NCI-H510A (cell line): ENCODE measurements around the gene SCARF2.
"Not testable (repeated sequence)": the region's sequence is repeated elsewhere in the genome, so short reads cannot be mapped to it uniquely, and the experiment has no call there.

ENCODE experiments used
- DNase-seq: peaks from one replicate; lab custom pipeline; 2025; lab: John Stamatoyannopoulos, UW

The SCARF2 gene

DNA sequence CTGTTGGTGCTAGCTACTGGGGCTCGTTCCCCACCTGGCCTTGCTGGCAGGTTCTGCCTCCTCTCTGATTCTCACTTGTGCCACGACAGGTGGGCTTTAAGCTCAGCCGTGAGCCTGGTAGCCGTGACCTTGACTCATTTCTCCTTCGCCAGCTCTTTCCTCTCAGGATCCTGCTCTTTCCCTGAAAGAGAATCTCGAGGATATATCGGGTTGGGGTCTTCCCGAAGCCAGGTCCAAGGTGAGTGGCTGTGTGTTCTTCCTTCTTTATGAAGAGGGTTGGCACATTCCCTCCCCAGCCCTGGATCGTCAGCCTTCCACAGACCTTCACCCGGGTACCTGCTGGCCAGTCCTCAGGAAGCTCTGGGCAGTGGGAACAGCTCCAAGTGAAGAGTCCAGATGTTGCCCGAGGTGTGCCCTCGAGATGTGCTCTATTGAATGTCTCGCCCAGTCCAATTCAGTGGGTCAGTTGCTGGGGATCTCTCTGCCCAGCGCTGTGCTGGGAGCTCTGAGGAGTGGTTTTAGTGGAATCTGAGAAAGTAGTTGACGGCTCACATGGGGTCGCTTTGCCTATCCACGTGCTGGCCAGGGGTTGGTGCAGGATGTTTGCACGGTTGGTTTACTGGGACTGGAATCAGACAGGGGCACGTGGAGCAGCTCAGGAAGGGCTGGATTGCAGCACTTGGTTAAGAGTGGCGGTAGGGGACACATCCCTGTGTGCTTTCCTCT is 42.3 kb downstream of the SCARF2 start:
- no peak for DNase-seq

GRCh38 chr22:20393705-20394476 is 43.7 kb downstream of the SCARF2 start, which contains the start of gene ZNF74:
ZNF74 (plus strand) TSS chr22:20394151; CDS start chr22:20394629, 478 bp downstream.
- peak; percentile 69 for DNase-seq

- no peak for DNase-seq
Observed at GRCh38 chr22:20392983-20393704, 44.5 kb downstream of the SCARF2 start.

- not testable (repeated sequence) for DNase-seq
Observed at GRCh38 chr22:20392365-20392881, 45.2 kb downstream of the SCARF2 start.

GRCh38 chr22:20391222-20391621 is 46.4 kb downstream of the SCARF2 start:
- no peak for DNase-seq

DNA sequence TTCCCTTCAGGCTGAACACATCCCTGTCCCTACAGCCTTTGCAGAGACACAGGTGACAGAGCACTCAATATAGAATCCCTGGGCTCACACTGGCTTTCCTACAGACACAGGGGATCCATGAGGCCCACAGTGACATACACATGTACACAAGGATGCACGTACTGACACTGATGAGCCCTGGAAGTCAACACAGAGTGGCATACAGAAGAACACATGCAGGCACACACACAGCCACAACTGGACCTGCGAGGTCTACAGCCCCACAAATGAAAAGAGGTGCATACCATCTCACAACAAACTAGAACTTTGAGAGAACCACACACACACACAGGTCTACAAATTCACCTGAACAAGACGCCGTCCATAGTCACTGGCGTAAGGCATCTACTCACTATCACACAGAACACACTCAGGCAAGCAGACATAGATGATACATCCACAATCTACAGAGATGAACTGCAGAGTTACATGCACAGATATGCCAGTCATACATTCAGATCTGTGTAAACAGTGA is 47.2 kb downstream of the SCARF2 start:
- DNase-seq, result no peak

- DNase-seq, result no peak
Observed at GRCh38 chr22:20389288-20389687, 48.3 kb downstream of the SCARF2 start.

DNA sequence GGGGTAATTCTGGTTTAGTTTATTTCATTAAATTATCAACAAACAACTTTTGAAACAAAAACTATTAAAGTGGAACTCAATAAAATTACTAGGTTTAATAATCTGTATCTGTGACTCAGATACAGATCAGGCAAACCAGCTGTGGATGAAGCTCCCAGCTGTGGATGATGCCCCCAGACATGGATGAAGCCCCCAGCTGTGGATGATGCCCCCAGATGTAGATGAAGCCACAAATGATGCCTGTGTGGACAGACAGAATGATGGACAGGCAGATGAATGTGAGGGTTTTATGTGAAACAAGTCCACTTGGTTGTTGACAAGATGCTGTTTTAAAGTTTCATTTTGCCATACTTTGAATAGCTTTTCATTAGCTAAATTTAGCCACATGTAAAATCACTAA is 49.4 kb downstream of the SCARF2 start:
- DNase-seq, result no peak

- DNase-seq, result no peak
Observed at GRCh38 chr22:20386972-20387371, 50.7 kb downstream of the SCARF2 start.

DNA sequence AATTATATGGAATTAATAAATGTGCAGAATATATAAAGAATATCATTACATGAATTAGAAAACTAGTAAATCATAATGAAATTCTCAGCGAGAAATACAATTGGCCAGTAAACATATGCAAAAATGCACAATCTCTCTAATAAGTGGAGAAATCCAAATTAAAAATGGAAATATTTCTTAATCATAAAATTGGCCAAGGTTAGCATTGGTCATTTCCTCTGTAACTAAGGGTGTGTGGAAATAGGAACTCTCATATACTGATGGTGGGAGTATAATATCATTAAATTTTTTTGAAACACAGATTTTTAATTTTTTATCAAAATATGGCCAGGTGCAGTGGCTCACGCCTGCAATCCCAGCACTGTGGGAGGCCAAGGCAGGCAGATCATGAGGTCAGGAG is 51.3 kb downstream of the SCARF2 start:
- DNase-seq, result no peak

DNA sequence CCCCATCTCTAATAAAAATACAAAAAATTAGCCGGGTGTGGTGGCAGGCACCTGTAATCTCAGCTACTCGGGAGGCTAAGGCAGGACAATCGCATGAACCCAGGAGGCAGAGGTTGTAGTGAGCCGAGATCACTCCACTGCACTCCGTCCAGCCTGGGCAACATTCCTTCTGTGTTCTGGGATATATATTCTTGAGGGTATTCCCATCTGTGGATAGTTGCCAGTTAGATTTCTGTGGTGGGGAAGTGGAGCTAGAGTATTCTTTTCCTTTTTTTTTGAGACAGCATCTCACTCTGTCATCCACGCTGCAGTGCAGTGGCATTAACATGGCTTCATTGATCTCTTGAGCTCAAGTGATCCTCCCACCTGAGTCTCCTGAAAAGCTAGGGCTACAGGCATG is 52.8 kb downstream of the SCARF2 start:
- DNase-seq, result no peak

GRCh38 chr22:20384171-20384570 is 53.5 kb downstream of the SCARF2 start:
- DNase-seq, result no peak

DNA sequence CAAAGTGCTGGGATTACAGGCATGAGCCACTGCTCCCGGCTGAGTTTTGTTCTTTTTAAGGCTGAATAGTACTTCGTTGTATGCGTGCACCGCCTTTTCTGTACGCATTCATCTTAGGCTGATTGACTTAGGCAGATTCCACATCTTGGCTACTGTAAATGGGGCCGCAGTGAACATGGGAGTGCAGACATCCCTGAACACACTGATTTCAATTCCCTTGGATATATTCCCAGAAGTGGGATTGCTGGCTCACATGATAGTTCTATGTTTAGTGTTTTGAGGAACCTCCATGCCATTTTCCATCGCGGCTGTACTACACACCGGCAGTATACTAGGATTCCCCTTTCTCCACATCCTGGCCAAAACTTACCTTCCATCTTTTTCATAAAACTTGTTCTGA is 54.1 kb downstream of the SCARF2 start:
- DNase-seq, result no peak

DNA sequence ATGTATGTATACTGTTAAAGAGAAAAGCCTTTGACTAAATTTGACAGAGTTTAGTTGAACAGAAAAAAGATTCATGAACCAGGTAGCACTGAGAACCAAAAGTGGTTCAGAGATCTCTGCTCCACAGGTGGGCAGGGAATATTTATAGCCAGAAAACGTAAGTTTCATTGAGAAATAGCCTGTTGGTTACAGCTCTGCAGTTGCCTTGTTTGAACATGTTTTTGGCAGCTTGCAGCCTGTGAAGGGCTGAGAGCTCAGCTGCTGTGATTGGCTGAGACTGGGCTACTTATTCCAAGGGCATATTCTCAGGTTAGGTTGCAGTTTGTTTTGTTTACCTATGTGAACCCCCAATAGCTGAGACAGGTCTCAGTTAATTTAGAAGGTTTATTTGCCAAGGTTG is 57.1 kb downstream of the SCARF2 start:
- no peak for DNase-seq

DNA sequence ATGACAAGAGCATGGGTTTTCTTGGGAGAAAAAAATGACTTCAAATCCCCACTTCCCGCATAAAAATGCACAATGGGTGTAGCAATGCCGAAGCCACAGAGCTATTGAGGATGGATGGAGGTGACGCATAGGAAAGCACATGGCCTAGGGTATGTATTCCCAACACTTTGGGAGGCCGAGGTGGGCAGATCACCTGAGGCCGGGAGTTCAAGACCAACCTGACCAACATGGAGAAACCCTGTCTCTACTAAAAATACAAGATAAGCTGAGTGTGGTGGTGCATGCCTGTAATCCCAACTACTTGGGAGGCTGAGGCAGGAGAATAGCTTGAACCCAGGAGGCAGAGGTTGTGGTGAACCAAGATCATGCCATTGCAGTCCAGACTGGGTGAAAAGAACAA is 58.9 kb downstream of the SCARF2 start:
- not testable (repeated sequence) for DNase-seq

- no peak for DNase-seq
Observed at GRCh38 chr22:20378110-20378509, 59.5 kb downstream of the SCARF2 start.

DNA sequence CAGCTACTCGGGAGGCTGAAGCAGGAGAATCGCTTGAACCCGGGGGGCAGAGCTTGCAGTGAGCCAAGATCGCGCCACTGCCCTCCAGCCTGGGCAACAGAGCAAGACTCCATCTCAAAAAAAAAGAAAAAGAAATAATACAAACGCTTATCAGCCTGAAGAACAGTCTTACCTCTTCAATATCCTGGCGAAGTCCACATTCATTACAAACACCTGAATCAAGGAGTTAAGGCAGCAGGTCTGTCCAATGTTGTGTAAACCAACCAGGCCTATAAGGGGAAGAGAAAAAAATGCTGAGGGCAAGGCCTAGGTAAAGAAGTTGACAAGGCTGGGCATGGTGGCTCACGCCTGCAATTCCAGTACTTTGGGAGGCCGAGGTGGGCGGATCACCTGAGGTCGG is 60.6 kb downstream of the SCARF2 start:
- not testable (repeated sequence) for DNase-seq

GRCh38 chr22:20376281-20376680 is 61.3 kb downstream of the SCARF2 start:
- not testable (repeated sequence) for DNase-seq
